Body of pancreas (tissue), 4 donors: ENCODE data around the gene NSD2.

Experiments used
- CTCF ChIP-seq, 7 experiments: fragments of 450-650 bp in 4 of 7; fragments of 200-600 bp in 3 of 7; sonication (generic) in 3 of 7; IDR thresholded peaks; one replicate each; pipeline ENCODE4 v1.5.1; 2016 to 2019; ENCODE audit warnings: antibody characterized with exemption in 7 of 7
- POLR2A ChIP-seq, 3 donors: fragments of 450-650 bp; IDR thresholded peaks; one replicate each; pipeline ENCODE4 v1.6.1; 2016; ENCODE audit warnings: antibody characterized with exemption in 3 of 3, mild to moderate bottlenecking in 2 of 3

- TF ChIP-seq CTCF (IDR thresholded peaks at IDR 0.05) (no peak), POLR2A (IDR thresholded peaks at IDR 0.05) (no peak)
These were observed 107.7 kb downstream of the NSD2 start for GRCh38 chr4:1978741-1979476.
